HepG2 (cell line): ENCODE measurements around the gene TSHZ2. TPM values are rescaled to one million over a fixed set of nuclear protein-coding genes. Genes with fewer than 3 reads are reported as not detected.

Experiments used
- ATAC-seq: fragments of 200-7000 bp; cut with Tn5 transposase; 3 replicates; pipeline ENCODE4 v1.9.1; 2020; ENCODE audit warnings: mild to moderate bottlenecking, moderate library complexity
- BruUV-seq: library from RNA; stranded (reverse); fragments of 400-500 nt; replicated peaks from 2 replicates; lab custom pipeline; 2021; lab: Mats Ljungman, UMichigan
- CTCF ChIA-PET: fragments of 300-600 bp; formaldehyde crosslinking; extraction: SDS; loops from one replicate; lab custom pipeline; 2021; ENCODE audit warnings: low total read pairs, inconsistent platforms, low intra/inter-chr PET ratio; lab: Yijun Ruan, JAX
- POLR2A ChIA-PET: fragments of 350-600 bp; sonication (Branson Sonifier 250); formaldehyde crosslinking; loops from one replicate; lab custom pipeline; 2020; ENCODE audit warnings: antibody characterized with exemption, inconsistent platforms; lab: Yijun Ruan, JAX
- DNase-seq: peaks from one replicate; pipeline ENCODE4 v3.0.0-alpha.2; 2015; ENCODE audit warnings: low spot score
- FAIRE-seq: peaks from 3 replicates; lab custom pipeline; 2011; peaks lifted over from hg19 to GRCh38; lab: Jason Lieb, UNC
- H2AFZ ChIP-seq: one replicate; pipeline ENCODE4 v1.6.1; 2011; ENCODE audit warnings: low read length, inconsistent platforms
- H3K27ac ChIP-seq: fragments of 300-600 bp; 3 replicates; pipeline ENCODE4 v1.8.0; 2011; ENCODE audit warnings: mixed run types, mild to moderate bottlenecking, mixed read lengths, low read length, inconsistent platforms; ENCODE audit not compliant: insufficient read depth; ENCODE audit errors: extremely low read length
- H3K27me3 ChIP-seq, 2 experiments: fragments of 200-600 bp in 1 of 2; 2 replicates in 1 of 2; 3 replicates in 1 of 2; pipeline versions ENCODE4 v1.6.0 to v1.8.0; 2011; ENCODE audit warnings: low read length in 2 of 2, mild to moderate bottlenecking in 2 of 2, moderate library complexity in 2 of 2, inconsistent platforms in 1 of 2; ENCODE audit not compliant: insufficient read depth in 2 of 2, control insufficient read depth in 1 of 2
- H3K36me3 ChIP-seq, 2 experiments: fragments of 200-600 bp in 1 of 2; replicated peaks in 1 of 2; 2 replicates in 1 of 2; 3 replicates in 1 of 2; pipeline versions ENCODE4 v1.5.1 to v1.8.0; 2011; ENCODE audit warnings: low read length in 2 of 2, inconsistent platforms in 1 of 2; ENCODE audit not compliant: insufficient read depth in 2 of 2, control insufficient read depth in 1 of 2
- H3K4me1 ChIP-seq: 2 replicates; pipeline ENCODE4 v1.5.1; 2012; ENCODE audit warnings: low read length, inconsistent platforms; ENCODE audit not compliant: insufficient read depth
- H3K4me2 ChIP-seq: 2 replicates; pipeline ENCODE4 v1.6.0; 2011; ENCODE audit warnings: low read depth, low read length, inconsistent platforms
- H3K4me3 ChIP-seq, 3 experiments: fragments of 200-600 bp in 1 of 3; sonication (generic), shearing (Covaris generic) in 1 of 3; replicated peaks in 1 of 3; 2 replicates each; pipeline ENCODE4 v1.5.1; 2011 to 2016; ENCODE audit warnings: low read length in 3 of 3, inconsistent platforms in 2 of 3, low read depth in 2 of 3, mild to moderate bottlenecking in 2 of 3, control low read depth in 1 of 3, mixed read lengths in 1 of 3; ENCODE audit not compliant: insufficient read depth in 1 of 3
- H3K79me2 ChIP-seq: one replicate; pipeline ENCODE4 v1.6.1; 2011; ENCODE audit warnings: low read length, inconsistent platforms; ENCODE audit not compliant: insufficient read depth
- H3K9ac ChIP-seq: 2 replicates; pipeline ENCODE4 v1.6.0; 2011; ENCODE audit warnings: mild to moderate bottlenecking, low read depth, low read length, inconsistent platforms; ENCODE audit not compliant: insufficient read depth
- H3K9me3 ChIP-seq: 2 replicates; pipeline ENCODE4 v1.5.1; 2012; ENCODE audit warnings: mild to moderate bottlenecking, low read length
- H4K20me1 ChIP-seq: 2 replicates; pipeline ENCODE4 v1.6.0; 2011; ENCODE audit warnings: inconsistent platforms, mild to moderate bottlenecking, low read length, moderate library complexity; ENCODE audit not compliant: insufficient read depth
- AHDC1 ChIP-seq: sonication (generic); formaldehyde crosslinking; IDR thresholded peaks from 2 replicates; pipeline ENCODE4 v1.5.1; 2020; ENCODE audit warnings: mild to moderate bottlenecking, missing genetic modification reagents, borderline replicate concordance
- CSRNP2 ChIP-seq: sonication (generic); formaldehyde crosslinking; conservative IDR thresholded peaks from 2 replicates; pipeline ENCODE4 v1.8.0; 2022; ENCODE audit warnings: low read depth, missing genetic modification reagents
- FOXO1 ChIP-seq: sonication (generic); formaldehyde crosslinking; IDR thresholded peaks from 2 replicates; pipeline ENCODE4 v1.4.0; 2020; ENCODE audit warnings: missing genetic modification reagents
- HNRNPUL1 ChIP-seq: fragments of 200-400 bp; formaldehyde crosslinking; IDR thresholded peaks from 2 replicates; pipeline ENCODE4 v1.6.1; 2017; ENCODE audit warnings: low read depth, mild to moderate bottlenecking, low read length, moderate library complexity
- KLF6 ChIP-seq: IDR thresholded peaks from 2 replicates; pipeline ENCODE4 v1.8.0; 2016; ENCODE audit warnings: missing biosample characterization, missing genetic modification reagents
- TMF1 ChIP-seq: sonication (generic); formaldehyde crosslinking; IDR thresholded peaks from 2 replicates; pipeline ENCODE4 v1.8.1; 2022; ENCODE audit warnings: low read depth, missing genetic modification reagents
- ZNF343 ChIP-seq: sonication (generic); formaldehyde crosslinking; IDR thresholded peaks from 2 replicates; pipeline ENCODE4 v1.4.0; 2020; ENCODE audit warnings: mild to moderate bottlenecking, missing genetic modification reagents
- ZNF446 ChIP-seq: sonication (generic); formaldehyde crosslinking; IDR thresholded peaks from 2 replicates; pipeline ENCODE4 v1.5.0; 2020; ENCODE audit warnings: mild to moderate bottlenecking, missing genetic modification reagents
- ZNF614 ChIP-seq: IDR thresholded peaks from 2 replicates; pipeline ENCODE4 v1.6.1; 2018; ENCODE audit warnings: missing biosample characterization, missing genetic modification reagents, inconsistent platforms, borderline replicate concordance
- WGBS: methylation state at CpG from one replicate; pipeline ENCODE4 v1.1.6; 2017; ENCODE audit warnings: low lambda C conversion rate; 5-methylcytosine and 5-hydroxymethylcytosine counted together
- in situ Hi-C: cut with HindIII; loops from 2 replicates; pipeline ENCODE4 v1.10.0; 2017; ENCODE audit warnings: low pct_unique_long_range_greater_than_20kb; ENCODE audit not compliant: extremely low pct_ligation_motif_present
- intact Hi-C: fragments of 100-400 bp; cut with micrococcal nuclease; formaldehyde crosslinking; loops from one replicate; pipeline ENCODE4 v1.10.0; 2022; ENCODE audit not compliant: unreplicated experiment
- polyA plus RNA-seq, 8 experiments: library from polyadenylated mRNA; depleted of rRNA in 3 of 8; stranded (reverse) in 7 of 8; unstranded in 1 of 8; fragments of >200 nt; fragmentation: Illumina TruSeq in 4 of 8; extraction: Trizol in 4 of 8; gene quantifications; 2 replicates each; pipeline versions ENCODE4 v1.2.1 to v1.2.3, GENCODE V29; 2011 to 2016; ENCODE audit warnings: low read depth in 4 of 8, missing spikeins in 1 of 8, mixed read lengths in 1 of 8; ENCODE audit not compliant: insufficient read depth in 1 of 8
- total RNA-seq, 5 experiments: library from RNA; depleted of rRNA; stranded (reverse); fragments of >200 nt; fragmentation: Illumina TruSeq; extraction: Trizol; gene quantifications; 2 replicates each; pipeline ENCODE4 v1.2.3, GENCODE V29; 2016; ENCODE audit warnings: low read depth in 1 of 5
- TF ChIP-seq, protein P1 (sequence below): sonication (generic); formaldehyde crosslinking; IDR thresholded peaks from 2 replicates; pipeline ENCODE4 v1.5.1; 2020; ENCODE audit warnings: mild to moderate bottlenecking, missing genetic modification reagents, moderate library complexity

TSHZ2 gene
- total and polyA plus RNA-seq, 2 of the 13 experiments (the other 11 are each of a cell fraction or from before 2014, with no cell fraction given), result 0.01 TPM; not detected in 1

DNA sequence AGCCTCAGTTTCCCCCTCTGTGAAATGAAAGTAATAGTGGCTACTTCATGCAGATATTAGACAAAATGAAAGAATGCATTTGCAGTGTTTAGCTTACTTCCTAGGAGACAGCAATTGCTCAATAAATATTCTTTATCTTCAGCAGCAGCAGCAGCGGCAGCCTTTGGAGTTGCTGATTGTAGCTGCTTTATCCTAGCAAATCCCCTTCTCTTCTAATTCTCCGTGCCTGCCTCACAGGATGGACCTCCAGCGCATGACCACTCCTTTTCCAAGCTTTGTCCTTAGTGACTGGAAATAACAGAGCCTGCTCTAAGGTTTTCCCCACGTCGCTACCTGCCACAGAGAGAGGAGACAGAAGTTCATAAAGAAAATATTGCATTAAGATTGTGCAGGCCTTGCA, 279.8 kb downstream of the TSHZ2 start (continued):
- TF ChIP-seq AHDC1 (CRISPR knock-in tag), result no peak

DNA sequence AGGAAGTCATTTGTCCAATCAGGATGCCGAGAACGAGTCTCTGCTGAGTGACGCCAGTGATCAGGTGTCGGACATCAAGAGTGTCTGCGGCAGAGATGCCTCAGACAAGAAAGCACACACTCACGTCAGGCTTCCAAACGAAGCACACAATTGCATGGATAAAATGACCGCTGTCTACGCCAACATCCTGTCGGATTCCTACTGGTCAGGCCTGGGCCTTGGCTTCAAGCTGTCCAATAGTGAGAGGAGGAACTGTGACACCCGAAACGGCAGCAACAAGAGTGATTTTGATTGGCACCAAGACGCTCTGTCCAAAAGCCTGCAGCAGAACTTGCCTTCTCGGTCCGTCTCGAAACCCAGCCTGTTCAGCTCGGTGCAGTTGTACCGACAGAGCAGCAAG, 281.5 kb downstream of the TSHZ2 start:
- in situ Hi-C loops, result no loop called here
- WGBS, result 65% methylated on average over 18 of the region's 18 CpGs
- intact Hi-C loops, result no loop called here
- ATAC-seq (no peak), DNase-seq (no peak), FAIRE-seq (no peak)
- Histone ChIP-seq H3K9ac (no peak overlapping the region), H3K27ac (no peak overlapping the region), H3K27me3 (0 out of 5 replicates have a peak, but pooled peaks cover 0 to 12% of the 10 kb centered on the region in 2 experiments), H3K9me3 (no peaks in the 10 kb centered on the region), H3K36me3 (no peaks in the 10 kb centered on the region), H3K4me2 (no peak overlapping the region), H3K79me2 (no peaks in the 10 kb centered on the region), H4K20me1 (no peaks in the 10 kb centered on the region), H3K4me1 (no peaks in the 10 kb centered on the region), H3K4me3 (no peak overlapping the region), H2AFZ (no peak overlapping the region)
- ChIA-PET POLR2A (no interaction called here), CTCF (no interaction called here)
- no TSS peak for BruUV-seq
- TF ChIP-seq FOXO1 (no peak), KLF6 (CRISPR knock-in tag) (no peak), TMF1 (CRISPR knock-in tag) (no peak), HNRNPUL1 (no peak), ZNF446 (CRISPR knock-in tag) (no peak), ZNF343 (CRISPR knock-in tag) (no peak), ZNF614 (CRISPR knock-in tag) (no peak), CSRNP2 (CRISPR knock-in tag) (no peak)
- TF ChIP-seq, protein P1, sequence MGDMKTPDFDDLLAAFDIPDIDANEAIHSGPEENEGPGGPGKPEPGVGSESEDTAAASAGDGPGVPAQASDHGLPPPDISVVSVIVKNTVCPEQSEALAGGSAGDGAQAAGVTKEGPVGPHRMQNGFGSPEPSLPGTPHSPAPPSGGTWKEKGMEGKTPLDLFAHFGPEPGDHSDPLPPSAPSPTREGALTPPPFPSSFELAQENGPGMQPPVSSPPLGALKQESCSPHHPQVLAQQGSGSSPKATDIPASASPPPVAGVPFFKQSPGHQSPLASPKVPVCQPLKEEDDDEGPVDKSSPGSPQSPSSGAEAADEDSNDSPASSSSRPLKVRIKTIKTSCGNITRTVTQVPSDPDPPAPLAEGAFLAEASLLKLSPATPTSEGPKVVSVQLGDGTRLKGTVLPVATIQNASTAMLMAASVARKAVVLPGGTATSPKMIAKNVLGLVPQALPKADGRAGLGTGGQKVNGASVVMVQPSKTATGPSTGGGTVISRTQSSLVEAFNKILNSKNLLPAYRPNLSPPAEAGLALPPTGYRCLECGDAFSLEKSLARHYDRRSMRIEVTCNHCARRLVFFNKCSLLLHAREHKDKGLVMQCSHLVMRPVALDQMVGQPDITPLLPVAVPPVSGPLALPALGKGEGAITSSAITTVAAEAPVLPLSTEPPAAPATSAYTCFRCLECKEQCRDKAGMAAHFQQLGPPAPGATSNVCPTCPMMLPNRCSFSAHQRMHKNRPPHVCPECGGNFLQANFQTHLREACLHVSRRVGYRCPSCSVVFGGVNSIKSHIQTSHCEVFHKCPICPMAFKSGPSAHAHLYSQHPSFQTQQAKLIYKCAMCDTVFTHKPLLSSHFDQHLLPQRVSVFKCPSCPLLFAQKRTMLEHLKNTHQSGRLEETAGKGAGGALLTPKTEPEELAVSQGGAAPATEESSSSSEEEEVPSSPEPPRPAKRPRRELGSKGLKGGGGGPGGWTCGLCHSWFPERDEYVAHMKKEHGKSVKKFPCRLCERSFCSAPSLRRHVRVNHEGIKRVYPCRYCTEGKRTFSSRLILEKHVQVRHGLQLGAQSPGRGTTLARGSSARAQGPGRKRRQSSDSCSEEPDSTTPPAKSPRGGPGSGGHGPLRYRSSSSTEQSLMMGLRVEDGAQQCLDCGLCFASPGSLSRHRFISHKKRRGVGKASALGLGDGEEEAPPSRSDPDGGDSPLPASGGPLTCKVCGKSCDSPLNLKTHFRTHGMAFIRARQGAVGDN (CRISPR knock-in tag), result no peak
